Measurements from ENCODE around the gene SREBF2.

The SREBF2 gene

GRCh38 chr22:41808400-41808799, 24.5 kb upstream of the SREBF2 start:
- no peaks in the 10 kb centered on the region for H3F3A ChIP-seq (ENCODE audit: low read depth)
- H2AFZ ChIP-seq (ENCODE audit: low read length) = no peak overlapping the region
- H3K9me3 ChIP-seq (ENCODE audit: insufficient read depth, low read depth, low read length) = no peaks in the 10 kb centered on the region
- H3K9me2 ChIP-seq (replicated peaks; ENCODE audit: low read depth, low read length) = no peaks in the 10 kb centered on the region
- H4K20me1 ChIP-seq (ENCODE audit: insufficient read depth, low read length, poor library complexity, severe bottlenecking) = peaks cover 3% of the 10 kb centered on the region
- peaks cover 18% of the 10 kb centered on the region for H3K4me1 ChIP-seq (ENCODE audit: insufficient read depth, low read length, poor library complexity, severe bottlenecking)
- H3K36me3 ChIP-seq (ENCODE audit: insufficient read depth, low read length) = peaks cover 23% of the 10 kb centered on the region; the same call in 1 of the 2 replicates
- H3K4me3 ChIP-seq (ENCODE audit: low read length, poor library complexity, severe bottlenecking) = no peak overlapping the region
- no peak overlapping the region for H3K4me2 ChIP-seq (ENCODE audit: low read depth, low read length, poor library complexity, severe bottlenecking)
- H3K79me2 ChIP-seq (ENCODE audit: insufficient read depth, low read length) = peaks cover 66% of the 10 kb centered on the region
- TF ChIP-seq CTCF (conservative IDR thresholded peaks at IDR 0.05; ENCODE audit: low read length) (no peak), EZH2phosphoT487 (IDR thresholded peaks at IDR 0.05; ENCODE audit: borderline replicate concordance) (no peak)
- H3K9ac ChIP-seq (ENCODE audit: low read depth, low read length, poor library complexity, severe bottlenecking) = no peak overlapping the region
- H3K27me3 ChIP-seq (ENCODE audit: insufficient read depth, low read length, poor library complexity, severe bottlenecking) = no peaks in the 10 kb centered on the region

- H3K4me3 ChIP-seq (ENCODE audit: low read length, poor library complexity, severe bottlenecking) = no peak overlapping the region
- H2AFZ ChIP-seq (ENCODE audit: low read length) = no peak overlapping the region
- H3K36me3 ChIP-seq (ENCODE audit: insufficient read depth, low read length) = peaks cover 35% of the 10 kb centered on the region; the same call in 1 of the 2 replicates
- no peak for TF ChIP-seq CTCF (conservative IDR thresholded peaks at IDR 0.05; ENCODE audit: low read length)
- TF ChIP-seq EZH2phosphoT487 (IDR thresholded peaks at IDR 0.05; ENCODE audit: borderline replicate concordance) = no peak
- H3K4me2 ChIP-seq (ENCODE audit: low read depth, low read length, poor library complexity, severe bottlenecking) = no peak overlapping the region
- peaks cover 7% of the 10 kb centered on the region for H3K4me1 ChIP-seq (ENCODE audit: insufficient read depth, low read length, poor library complexity, severe bottlenecking)
- no peaks in the 10 kb centered on the region for H3K9me3 ChIP-seq (ENCODE audit: insufficient read depth, low read depth, low read length)
- H3K9me2 ChIP-seq (replicated peaks; ENCODE audit: low read depth, low read length) = no peaks in the 10 kb centered on the region
- H4K20me1 ChIP-seq (ENCODE audit: insufficient read depth, low read length, poor library complexity, severe bottlenecking) = peaks cover 3% of the 10 kb centered on the region
- no peak overlapping the region for H3K9ac ChIP-seq (ENCODE audit: low read depth, low read length, poor library complexity, severe bottlenecking)
- no peaks in the 10 kb centered on the region for H3K27me3 ChIP-seq (ENCODE audit: insufficient read depth, low read length, poor library complexity, severe bottlenecking)
- peaks cover 56% of the 10 kb centered on the region; the same call in 1 of the 2 replicates for H3K79me2 ChIP-seq (ENCODE audit: insufficient read depth, low read length)
- H3F3A ChIP-seq (ENCODE audit: low read depth) = no peaks in the 10 kb centered on the region
These were observed 22.9 kb upstream of the SREBF2 start for GRCh38 chr22:41810022-41810421.

- peaks cover 33% of the 10 kb centered on the region; the same call in 1 of the 2 replicates for H3K79me2 ChIP-seq (ENCODE audit: insufficient read depth, low read length)
- no peak overlapping the region for H2AFZ ChIP-seq (ENCODE audit: low read length)
- TF ChIP-seq CTCF (conservative IDR thresholded peaks at IDR 0.05; ENCODE audit: low read length) (no peak), EZH2phosphoT487 (IDR thresholded peaks at IDR 0.05; ENCODE audit: borderline replicate concordance) (no peak)
- H3K4me2 ChIP-seq (ENCODE audit: low read depth, low read length, poor library complexity, severe bottlenecking) = no peak overlapping the region
- H3K27me3 ChIP-seq (ENCODE audit: insufficient read depth, low read length, poor library complexity, severe bottlenecking) = no peaks in the 10 kb centered on the region
- H3K36me3 ChIP-seq (ENCODE audit: insufficient read depth, low read length) = peaks cover 45% of the 10 kb centered on the region; the same call in 1 of the 2 replicates
- H3F3A ChIP-seq (ENCODE audit: low read depth) = no peaks in the 10 kb centered on the region
- H3K9ac ChIP-seq (ENCODE audit: low read depth, low read length, poor library complexity, severe bottlenecking) = no peak overlapping the region
- no peaks in the 10 kb centered on the region for H3K4me1 ChIP-seq (ENCODE audit: insufficient read depth, low read length, poor library complexity, severe bottlenecking)
- no peaks in the 10 kb centered on the region for H3K9me3 ChIP-seq (ENCODE audit: insufficient read depth, low read depth, low read length)
- no peak overlapping the region for H3K4me3 ChIP-seq (ENCODE audit: low read length, poor library complexity, severe bottlenecking)
- H4K20me1 ChIP-seq (ENCODE audit: insufficient read depth, low read length, poor library complexity, severe bottlenecking) = no peaks in the 10 kb centered on the region
- no peaks in the 10 kb centered on the region for H3K9me2 ChIP-seq (replicated peaks; ENCODE audit: low read depth, low read length)
These were observed 19.9 kb upstream of the SREBF2 start for GRCh38 chr22:41812805-41813545.

Data from Loucy (cell line).